Hepatocyte (in vitro differentiated cells): ENCODE measurements around the gene DMD.

ENCODE experiments used
- CTCF ChIP-seq: fragments of 200-600 bp; sonication (generic); IDR thresholded peaks from 2 replicates; pipeline ENCODE4 v1.5.1; 2016; ENCODE audit warnings: antibody characterized with exemption, mild to moderate bottlenecking; ENCODE audit not compliant: poor library complexity
- EZH2 ChIP-seq: fragments of 200-600 bp; sonication (generic); IDR thresholded peaks from 2 replicates; pipeline ENCODE4 v1.6.1; 2016; ENCODE audit warnings: antibody characterized with exemption, mild to moderate bottlenecking, borderline replicate concordance
- EZH2phosphoT487 ChIP-seq: fragments of 200-600 bp; sonication (generic); IDR thresholded peaks from one replicate; pipeline ENCODE4 v1.6.1; 2018; ENCODE audit warnings: antibody characterized with exemption, mild to moderate bottlenecking, low read depth, moderate library complexity; ENCODE audit not compliant: unreplicated experiment, severe bottlenecking

GRCh38 chrX:31934015-31934414, 1277.3 kb downstream of the DMD start:
- TF ChIP-seq CTCF (no peak), EZH2phosphoT487 (no peak), EZH2 (no peak)
